Activated T-cell treated with anti-CD3 and anti-CD28 coated beads for 4 hours (primary cell): ENCODE results near the gene FBXO15.

Experiments used
- DNase-seq: peaks from one replicate; pipeline ENCODE4 v3.0.0-alpha.2; 2020

The FBXO15 gene

GRCh38 chr18:74152857-74153256 lies 5.2 kb upstream of the FBXO15 start:
- no peak for DNase-seq

GRCh38 chr18:74152270-74152669 lies 4.6 kb upstream of the FBXO15 start:
- DNase-seq = no peak

- no peak for DNase-seq
Observed at GRCh38 chr18:74149878-74150277, 2.2 kb upstream of the FBXO15 start.

GRCh38 chr18:74148543-74149070 lies 973 bp upstream of the FBXO15 start:
- DNase-seq = no peak

GRCh38 chr18:74147491-74147778 lies 199 bp downstream of the FBXO15 start:
- DNase-seq = no peak

GRCh38 chr18:74146756-74147155 lies 878 bp downstream of the FBXO15 start:
- DNase-seq = no peak

- DNase-seq = no peak
Observed at GRCh38 chr18:74142252-74142651, 5.4 kb downstream of the FBXO15 start.

GRCh38 chr18:74141667-74142066 lies 6.0 kb downstream of the FBXO15 start:
- DNase-seq = no peak

- DNase-seq = no peak
Observed at GRCh38 chr18:74140582-74140981, 7.1 kb downstream of the FBXO15 start.

- DNase-seq = no peak
Observed at GRCh38 chr18:74139888-74140287, 7.7 kb downstream of the FBXO15 start.

GRCh38 chr18:74139411-74139810 lies 8.2 kb downstream of the FBXO15 start:
- DNase-seq = no peak

- no peak for DNase-seq
Observed at GRCh38 chr18:74137920-74138538, 9.6 kb downstream of the FBXO15 start.

GRCh38 chr18:74132201-74132600 lies 15.4 kb downstream of the FBXO15 start:
- DNase-seq = no peak

GRCh38 chr18:74131124-74131523 lies 16.5 kb downstream of the FBXO15 start:
- no peak for DNase-seq

- no peak for DNase-seq
Observed at GRCh38 chr18:74128159-74128558, 19.5 kb downstream of the FBXO15 start.

GRCh38 chr18:74126684-74127655 lies 20.7 kb downstream of the FBXO15 start:
- no peak for DNase-seq

- DNase-seq = no peak
Observed at GRCh38 chr18:74124642-74125041, 23.0 kb downstream of the FBXO15 start.

- DNase-seq = no peak
Observed at GRCh38 chr18:74123200-74123599, 24.4 kb downstream of the FBXO15 start.

GRCh38 chr18:74116633-74117554 lies 30.7 kb downstream of the FBXO15 start:
- no peak for DNase-seq

GRCh38 chr18:74115046-74115445 lies 32.6 kb downstream of the FBXO15 start:
- no peak for DNase-seq

- no peak for DNase-seq
Observed at GRCh38 chr18:74114116-74114515, 33.5 kb downstream of the FBXO15 start.

- no peak for DNase-seq
Observed at GRCh38 chr18:74113711-74114110, 33.9 kb downstream of the FBXO15 start.

GRCh38 chr18:74110976-74111375 lies 36.7 kb downstream of the FBXO15 start:
- DNase-seq = no peak
